SJCRH30 (cell line): ENCODE results near the gene ENGASE. TPM values are rescaled to one million over a fixed set of nuclear protein-coding genes. Genes with fewer than 3 reads are reported as not detected.

Experiments
- DNase-seq, 2 experiments: peaks; one replicate each; pipeline ENCODE4 v3.0.0-alpha.2; 2015 to 2020
- H3K27ac ChIP-seq: fragments of 250-450 bp; sonication (Bioruptor Pico); 2 replicates; pipeline ENCODE4 v1.5.1; 2020; ENCODE audit warnings: mild to moderate bottlenecking, moderate library complexity
- H3K27me3 ChIP-seq: fragments of 250-450 bp; sonication (Bioruptor Pico); 2 replicates; pipeline ENCODE4 v1.5.1; 2020; ENCODE audit warnings: mild to moderate bottlenecking, moderate library complexity
- H3K36me3 ChIP-seq: fragments of 250-450 bp; sonication (Bioruptor Pico); 2 replicates; pipeline ENCODE4 v1.5.1; 2020; ENCODE audit warnings: mild to moderate bottlenecking, moderate library complexity
- H3K4me1 ChIP-seq: fragments of 250-450 bp; sonication (Bioruptor Pico); 2 replicates; pipeline ENCODE4 v1.5.1; 2020; ENCODE audit warnings: mild to moderate bottlenecking, moderate library complexity
- H3K4me3 ChIP-seq: fragments of 250-450 bp; sonication (Bioruptor Pico); 2 replicates; pipeline ENCODE4 v1.5.1; 2020; ENCODE audit warnings: mild to moderate bottlenecking, moderate library complexity
- H3K9me3 ChIP-seq: fragments of 250-450 bp; sonication (Bioruptor Pico); replicated peaks from 2 replicates; pipeline ENCODE4 v1.5.1; 2020; ENCODE audit warnings: mild to moderate bottlenecking, moderate library complexity
- total RNA-seq: library from RNA; depleted of rRNA; stranded (reverse); fragments of >200 nt; shearing (Covaris generic); gene quantifications from 2 replicates; pipeline ENCODE4 v1.2.3, GENCODE V29; 2014

Gene ENGASE
- total RNA-seq, 1 experiment from 2014 or later, result 82.5 TPM

GRCh38 chr17:79033741-79034501, 40.7 kb upstream of the ENGASE start:
- Histone ChIP-seq H3K9me3 (no peaks in the 10 kb centered on the region), H3K4me3 (peak overlapping the region; percentile 40)
- DNase-seq, result peak; percentile 100

GRCh38 chr17:79034931-79035485, 39.6 kb upstream of the ENGASE start:
- no peaks in the 10 kb centered on the region for H3K36me3 ChIP-seq
- no peaks in the 10 kb centered on the region for H3K27me3 ChIP-seq
- no peaks in the 10 kb centered on the region for H3K9me3 ChIP-seq
- peaks cover 54% of the 10 kb centered on the region for H3K4me1 ChIP-seq
- H3K4me3 ChIP-seq, result peak overlapping the region; percentile 40
- DNase-seq, result no peak
- H3K27ac ChIP-seq, result peak overlapping the region; percentile 98

More at GRCh38 chr17:79033741-79034501, 40.7 kb upstream of the ENGASE start:
- peaks cover 65% of the 10 kb centered on the region for H3K4me1 ChIP-seq
- H3K36me3 ChIP-seq, result no peaks in the 10 kb centered on the region
- peak overlapping the region; percentile 98 for H3K27ac ChIP-seq
- no peaks in the 10 kb centered on the region for H3K27me3 ChIP-seq

- Histone ChIP-seq H3K27me3 (no peaks in the 10 kb centered on the region), H3K9me3 (no peaks in the 10 kb centered on the region), H3K27ac (peak overlapping the region; percentile 98), H3K36me3 (no peaks in the 10 kb centered on the region), H3K4me3 (no peak overlapping the region), H3K4me1 (peaks cover 47% of the 10 kb centered on the region)
- DNase-seq, result no peak
These were observed 38.9 kb upstream of the ENGASE start for GRCh38 chr17:79035686-79036085.

- Histone ChIP-seq H3K4me1 (peaks cover 47% of the 10 kb centered on the region), H3K27ac (no peak overlapping the region)
These were observed 38.4 kb upstream of the ENGASE start for GRCh38 chr17:79036181-79036580.

GRCh38 chr17:79036596-79036995, 38.0 kb upstream of the ENGASE start:
- Histone ChIP-seq H3K36me3 (no peaks in the 10 kb centered on the region), H3K4me1 (peaks cover 47% of the 10 kb centered on the region), H3K27me3 (no peaks in the 10 kb centered on the region), H3K27ac (no peak overlapping the region), H3K9me3 (no peaks in the 10 kb centered on the region), H3K4me3 (no peak overlapping the region)
- DNase-seq, result no peak

More at GRCh38 chr17:79036181-79036580, 38.4 kb upstream of the ENGASE start:
- no peak for DNase-seq
- Histone ChIP-seq H3K27me3 (no peaks in the 10 kb centered on the region), H3K9me3 (no peaks in the 10 kb centered on the region), H3K4me3 (no peak overlapping the region), H3K36me3 (no peaks in the 10 kb centered on the region)

GRCh38 chr17:79038545-79039135, 36.0 kb upstream of the ENGASE start:
- H3K4me3 ChIP-seq, result no peak overlapping the region
- H3K4me1 ChIP-seq, result peaks cover 30% of the 10 kb centered on the region
- H3K36me3 ChIP-seq, result no peaks in the 10 kb centered on the region
- H3K9me3 ChIP-seq, result no peaks in the 10 kb centered on the region
- DNase-seq, result no peak
- no peak overlapping the region for H3K27ac ChIP-seq
- no peaks in the 10 kb centered on the region for H3K27me3 ChIP-seq

GRCh38 chr17:79039171-79039570, 35.5 kb upstream of the ENGASE start:
- H3K36me3 ChIP-seq, result no peaks in the 10 kb centered on the region
- no peaks in the 10 kb centered on the region for H3K27me3 ChIP-seq
- H3K27ac ChIP-seq, result no peak overlapping the region
- H3K9me3 ChIP-seq, result no peaks in the 10 kb centered on the region
- no peak overlapping the region for H3K4me3 ChIP-seq
- DNase-seq, result no peak
- H3K4me1 ChIP-seq, result peaks cover 27% of the 10 kb centered on the region

- H3K27ac ChIP-seq, result no peak overlapping the region
- H3K36me3 ChIP-seq, result no peaks in the 10 kb centered on the region
- H3K4me1 ChIP-seq, result peaks cover 21% of the 10 kb centered on the region
- H3K27me3 ChIP-seq, result no peaks in the 10 kb centered on the region
- no peaks in the 10 kb centered on the region for H3K9me3 ChIP-seq
- no peak overlapping the region for H3K4me3 ChIP-seq
- no peak for DNase-seq
These were observed 34.7 kb upstream of the ENGASE start for GRCh38 chr17:79039886-79040285.

- H3K4me3 ChIP-seq, result no peak overlapping the region
- no peaks in the 10 kb centered on the region for H3K27me3 ChIP-seq
- peaks cover 10% of the 10 kb centered on the region for H3K4me1 ChIP-seq
- H3K36me3 ChIP-seq, result no peaks in the 10 kb centered on the region
- no peak for DNase-seq
- no peaks in the 10 kb centered on the region for H3K9me3 ChIP-seq
- H3K27ac ChIP-seq, result no peak overlapping the region
These were observed 33.5 kb upstream of the ENGASE start for GRCh38 chr17:79041041-79041570.

- no peaks in the 10 kb centered on the region for H3K27me3 ChIP-seq
- H3K9me3 ChIP-seq, result no peaks in the 10 kb centered on the region
- no peak overlapping the region for H3K4me3 ChIP-seq
- no peak for DNase-seq
- peaks cover 10% of the 10 kb centered on the region for H3K4me1 ChIP-seq
- no peak overlapping the region for H3K27ac ChIP-seq
- H3K36me3 ChIP-seq, result no peaks in the 10 kb centered on the region
These were observed 32.8 kb upstream of the ENGASE start for GRCh38 chr17:79041723-79042420.

GRCh38 chr17:79042421-79043190, 32.0 kb upstream of the ENGASE start:
- Histone ChIP-seq H3K4me3 (no peak overlapping the region), H3K4me1 (peaks cover 17% of the 10 kb centered on the region), H3K27ac (no peak overlapping the region), H3K27me3 (no peaks in the 10 kb centered on the region), H3K9me3 (no peaks in the 10 kb centered on the region), H3K36me3 (peaks cover 3% of the 10 kb centered on the region; the same call in 1 of the 2 replicates)
- DNase-seq, result peak; percentile 77 to 85

GRCh38 chr17:79043191-79043930, 31.3 kb upstream of the ENGASE start:
- no peak for DNase-seq
- no peak overlapping the region for H3K27ac ChIP-seq
- H3K27me3 ChIP-seq, result no peaks in the 10 kb centered on the region
- peaks cover 10% of the 10 kb centered on the region for H3K36me3 ChIP-seq
- no peaks in the 10 kb centered on the region for H3K9me3 ChIP-seq
- H3K4me1 ChIP-seq, result peaks cover 24% of the 10 kb centered on the region
- H3K4me3 ChIP-seq, result no peak overlapping the region

GRCh38 chr17:79043931-79044320, 30.7 kb upstream of the ENGASE start:
- no peaks in the 10 kb centered on the region for H3K27me3 ChIP-seq
- H3K27ac ChIP-seq, result no peak overlapping the region
- H3K4me3 ChIP-seq, result no peak overlapping the region
- DNase-seq, result no peak
- H3K4me1 ChIP-seq, result peaks cover 26% of the 10 kb centered on the region
- no peaks in the 10 kb centered on the region for H3K9me3 ChIP-seq
- peaks cover 13% of the 10 kb centered on the region for H3K36me3 ChIP-seq

- H3K27me3 ChIP-seq, result no peaks in the 10 kb centered on the region
- peaks cover 26% of the 10 kb centered on the region for H3K4me1 ChIP-seq
- no peak for DNase-seq
These were observed 30.2 kb upstream of the ENGASE start for GRCh38 chr17:79044462-79044861.

More at GRCh38 chr17:79044462-79044861, 30.2 kb upstream of the ENGASE start:
- Histone ChIP-seq H3K36me3 (peaks cover 13% of the 10 kb centered on the region), H3K4me3 (no peak overlapping the region), H3K27ac (no peak overlapping the region), H3K9me3 (no peaks in the 10 kb centered on the region)
